Sigmoid colon (tissue), 7 donors: Measurements from ENCODE around the gene EEF1AKMT2. TPM values are rescaled to one million over a fixed set of nuclear protein-coding genes. Genes with fewer than 3 reads are reported as not detected.
"Not testable (repeated sequence)": the region's sequence is repeated elsewhere in the genome, so short reads cannot be mapped to it uniquely, and the experiment has no call there.

Source experiments
- DNase-seq: peaks from one replicate; pipeline ENCODE4 v3.0.0-alpha.2; 2019
- H3K27ac ChIP-seq, 4 donors: fragments of 200-600 bp; sonication (generic); one replicate each; pipeline ENCODE4 v1.5.1; 2016 to 2019; ENCODE audit warnings: mild to moderate bottlenecking in 1 of 4
- H3K27me3 ChIP-seq, 3 donors: fragments of 200-600 bp; sonication (generic); one replicate each; pipeline ENCODE4 v1.5.1; 2019; ENCODE audit warnings: mild to moderate bottlenecking in 1 of 3
- H3K36me3 ChIP-seq, 4 donors: fragments of 200-600 bp; sonication (generic); one replicate each; pipeline ENCODE4 v1.5.1; 2016 to 2019
- H3K4me1 ChIP-seq, 4 donors: fragments of 200-600 bp; sonication (generic); one replicate each; pipeline ENCODE4 v1.5.1; 2017 to 2019
- H3K4me3 ChIP-seq, 4 donors: fragments of 200-600 bp; sonication (generic); one replicate each; pipeline ENCODE4 v1.5.1; 2017 to 2019; ENCODE audit warnings: mild to moderate bottlenecking in 2 of 4, moderate library complexity in 1 of 4
- H3K9me3 ChIP-seq, 4 donors: fragments of 200-600 bp in 3 of 4; sonication (generic) in 3 of 4; one replicate each; pipeline versions ENCODE4 v1.5.1 to v1.6.1; 2013 to 2019
- CTCF ChIP-seq, 4 experiments: fragments of 450-650 bp in 3 of 4; fragments of 200-600 bp in 1 of 4; IDR thresholded peaks; one replicate each; pipeline ENCODE4 v1.5.1; 2016 to 2019; ENCODE audit warnings: antibody characterized with exemption in 4 of 4, mild to moderate bottlenecking in 3 of 4, moderate library complexity in 2 of 4
- EP300 ChIP-seq, 4 donors: sonication (generic); formaldehyde crosslinking; IDR thresholded peaks; one replicate each; pipeline ENCODE4 v1.6.1; 2017; ENCODE audit warnings: antibody characterized with exemption in 4 of 4
- POLR2A ChIP-seq, 2 donors: fragments of 450-650 bp; IDR thresholded peaks; one replicate each; pipeline ENCODE4 v1.6.1; 2016; ENCODE audit warnings: antibody characterized with exemption in 2 of 2, mild to moderate bottlenecking in 2 of 2, moderate library complexity in 2 of 2
- POLR2AphosphoS5 ChIP-seq, 4 donors: sonication (generic); formaldehyde crosslinking; IDR thresholded peaks; one replicate each; pipeline ENCODE4 v1.6.1; 2017; ENCODE audit warnings: antibody characterized with exemption in 4 of 4
- WGBS, 2 donors: extraction: QIAGEN DNeasy Blood & Tissue Kit; methylation state at CpG; one replicate each; pipeline ENCODE4 v1.1.7; 2013; 5-methylcytosine and 5-hydroxymethylcytosine counted together
- intact Hi-C: fragments of 100-400 bp; cut with DNase I; formaldehyde crosslinking; loops from one replicate; pipeline ENCODE4 v1.15.1; 2023
- polyA plus RNA-seq, 3 donors: library from polyadenylated mRNA; stranded (reverse); fragments of 200-250 nt; gene quantifications; one replicate each; pipeline ENCODE4 v1.2.3, GENCODE V29; 2013
- total RNA-seq, 4 donors: library from RNA; depleted of rRNA; stranded (reverse); fragments of >200 nt; gene quantifications; one replicate each; pipeline ENCODE4 v1.1.0, GENCODE V29; 2016
- donor health status: healthy with polysubstance abuse.
- donor health status: Bipolar disorder and iron deficiency.
- donor health status: healthy.

The EEF1AKMT2 gene
- total and polyA plus RNA-seq, 7 donors, result 10.0 to 19.7 (median 15.6) TPM

GRCh38 chr10:124827474-124827873 lies 35.8 kb upstream of the EEF1AKMT2 start:
- Histone ChIP-seq H3K36me3 (peaks cover 6 to 65% (median 29%) of the 10 kb centered on the region in 4 donors), H3K27me3 (no peaks in the 10 kb centered on the region), H3K9me3 (no peaks in the 10 kb centered on the region), H3K4me3 (no peak overlapping the region), H3K4me1 (no peaks in the 10 kb centered on the region), H3K27ac (no peak overlapping the region)
- intact Hi-C loops, result loop anchor here (2.0 kb wide), 1 partner anchor 297 kb away; no protein-coding TSS in a partner anchor
- no peak for DNase-seq
- TF ChIP-seq CTCF (IDR thresholded peaks at IDR 0.05) (peak; percentile 23 to 62 (median 26)), POLR2AphosphoS5 (IDR thresholded peaks at IDR 0.05) (no peak), POLR2A (IDR thresholded peaks at IDR 0.05) (no peak), EP300 (IDR thresholded peaks at IDR 0.05) (no peak)
- 37 to 48% methylated on average over 3 of the region's 3 CpGs for WGBS, 2 donors

GRCh38 chr10:124826262-124826661 lies 34.6 kb upstream of the EEF1AKMT2 start:
- Histone ChIP-seq H3K27me3 (no peaks in the 10 kb centered on the region), H3K9me3 (no peaks in the 10 kb centered on the region), H3K4me3 (no peak overlapping the region), H3K36me3 (peaks cover 0 to 59% (median 21%) of the 10 kb centered on the region in 4 donors), H3K4me1 (no peaks in the 10 kb centered on the region), H3K27ac (no peak overlapping the region)
- intact Hi-C loops, result loop anchor here (2.0 kb wide), 1 partner anchor 295 kb away; no protein-coding TSS in a partner anchor
- DNase-seq, result no peak
- WGBS, 2 donors, result 95 to 96% methylated on average over 4 of the region's 4 CpGs
- TF ChIP-seq POLR2AphosphoS5 (IDR thresholded peaks at IDR 0.05) (no peak), POLR2A (IDR thresholded peaks at IDR 0.05) (no peak), CTCF (IDR thresholded peaks at IDR 0.05) (no peak), EP300 (IDR thresholded peaks at IDR 0.05) (no peak)

GRCh38 chr10:124825702-124826101 lies 34.0 kb upstream of the EEF1AKMT2 start:
- DNase-seq, result no peak
- no peaks in the 10 kb centered on the region for H3K27me3 ChIP-seq
- H3K36me3 ChIP-seq, result peaks cover 0 to 59% (median 21%) of the 10 kb centered on the region in 4 donors
- no peak overlapping the region for H3K4me3 ChIP-seq
- TF ChIP-seq EP300 (IDR thresholded peaks at IDR 0.05), result no peak
- no peak for TF ChIP-seq POLR2AphosphoS5 (IDR thresholded peaks at IDR 0.05)
- TF ChIP-seq CTCF (IDR thresholded peaks at IDR 0.05), result no peak
- H3K4me1 ChIP-seq, result no peaks in the 10 kb centered on the region
- H3K9me3 ChIP-seq, result no peaks in the 10 kb centered on the region
- intact Hi-C loops, result loop anchor here (2.0 kb wide), 1 partner anchor 295 kb away; no protein-coding TSS in a partner anchor
- no peak overlapping the region for H3K27ac ChIP-seq

- intact Hi-C loops, H3K27ac ChIP-seq, H3K9me3 ChIP-seq, H3K27me3 ChIP-seq, H3K4me1 ChIP-seq, DNase-seq, H3K4me3 ChIP-seq: not testable (repeated sequence)
- 96% methylated on average over 7 of the region's 7 CpGs for WGBS, 2 donors
- peaks cover 0 to 59% (median 19%) of the 10 kb centered on the region in 4 donors for H3K36me3 ChIP-seq
Measured at GRCh38 chr10:124824932-124825331, 33.2 kb upstream of the EEF1AKMT2 start.

DNA sequence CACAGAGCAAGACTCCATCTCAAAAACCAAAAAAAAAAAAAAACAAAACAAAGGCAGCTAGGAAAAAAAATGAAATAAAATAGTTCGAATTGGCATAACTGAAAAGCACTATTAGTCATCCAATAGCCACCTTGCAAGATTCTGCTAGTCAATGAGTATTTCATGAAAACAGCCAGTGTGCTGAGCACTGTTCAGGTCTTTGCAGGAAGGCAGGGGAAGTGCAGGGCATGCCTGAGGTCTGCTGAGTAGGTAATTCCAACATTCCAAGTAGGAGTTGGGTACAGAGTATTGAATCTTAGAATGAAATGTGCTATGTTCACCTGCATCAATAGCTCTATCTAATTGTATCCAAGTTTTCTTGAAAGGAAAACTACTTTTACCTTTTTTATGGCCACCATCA lies 32.8 kb upstream of the EEF1AKMT2 start:
- Histone ChIP-seq H3K36me3 (peaks cover 0 to 59% (median 15%) of the 10 kb centered on the region in 4 donors), H3K9me3 (no peaks in the 10 kb centered on the region), H3K27me3 (no peaks in the 10 kb centered on the region), H3K27ac (no peak overlapping the region), H3K4me3 (no peak overlapping the region), H3K4me1 (no peaks in the 10 kb centered on the region)
- DNase-seq, result no peak
- TF ChIP-seq POLR2A (IDR thresholded peaks at IDR 0.05), result no peak
- no peak for TF ChIP-seq EP300 (IDR thresholded peaks at IDR 0.05)
- TF ChIP-seq POLR2AphosphoS5 (IDR thresholded peaks at IDR 0.05), result no peak
- TF ChIP-seq CTCF (IDR thresholded peaks at IDR 0.05), result no peak
- intact Hi-C loops, result no loop called here
- WGBS, 2 donors, result 95 to 98% methylated on average over 1 of the region's 1 CpG
